Measurements from ENCODE around the gene VAT1.
"Not testable (repeated sequence)": the region's sequence is repeated elsewhere in the genome, so short reads cannot be mapped to it uniquely, and the experiment has no call there.

VAT1 gene

GRCh38 chr17:43006639-43007551 lies 15.3 kb downstream of the VAT1 start, which contains the start of gene IFI35:
IFI35 (plus strand) TSS chr17:43006784; CDS start chr17:43006948, 164 bp downstream.
- DNase-seq (ENCODE audit: low read depth in 2 of 2), result peak; percentile 77 to 79

DNA sequence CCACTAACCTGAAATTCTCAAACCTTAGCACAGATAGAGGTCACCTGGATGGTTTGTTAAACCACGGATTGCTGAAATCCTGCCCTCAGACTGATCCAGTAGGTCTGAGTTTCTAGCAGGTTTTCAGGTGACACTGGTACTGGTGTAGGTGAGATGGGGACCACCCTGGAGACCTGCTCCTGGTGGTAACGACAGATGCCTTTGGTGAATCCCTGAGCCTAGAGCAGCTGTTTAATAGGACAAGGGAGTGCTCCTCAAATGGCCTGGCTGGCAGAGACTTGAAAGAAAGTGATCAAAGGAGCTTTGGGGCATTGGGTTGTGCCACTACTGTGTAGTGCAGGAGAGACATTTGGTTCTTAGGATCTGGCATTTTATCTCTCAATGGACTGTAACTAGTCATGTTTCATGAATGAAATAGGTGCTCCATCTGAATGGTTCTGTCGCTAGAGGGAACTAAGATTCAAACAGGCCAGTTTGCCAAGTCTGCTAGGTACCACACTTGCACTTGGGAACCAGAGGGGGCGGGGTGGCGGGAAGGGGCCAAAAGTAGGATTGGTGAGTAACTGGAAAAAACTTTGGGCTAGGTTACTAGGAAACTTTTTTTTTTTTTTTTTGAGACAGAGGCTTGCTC lies 18.5 kb downstream of the VAT1 start:
- DNase-seq (ENCODE audit: low read depth in 2 of 2), result no peak

DNA sequence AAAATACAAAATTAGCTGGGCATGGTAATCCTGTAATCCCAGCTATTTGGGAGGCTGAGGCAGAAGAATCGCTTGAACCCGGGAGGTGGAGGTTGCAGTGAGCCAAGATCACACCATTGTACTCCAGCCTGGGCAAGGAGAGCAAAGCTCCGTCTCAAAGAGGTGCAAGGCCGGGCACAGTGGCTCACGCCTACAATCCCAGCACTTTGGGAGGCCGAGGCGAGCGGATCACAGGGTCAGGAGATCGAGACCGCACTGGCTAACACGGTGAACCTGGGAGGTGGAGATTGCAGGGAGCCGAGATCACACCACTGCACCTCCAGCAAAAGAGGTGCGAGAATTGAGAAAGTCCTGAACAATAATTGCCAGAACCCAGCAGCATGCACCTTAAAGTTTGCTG lies 21.3 kb downstream of the VAT1 start:
- not testable (repeated sequence) for DNase-seq (ENCODE audit: low read depth in 2 of 2)

DNA sequence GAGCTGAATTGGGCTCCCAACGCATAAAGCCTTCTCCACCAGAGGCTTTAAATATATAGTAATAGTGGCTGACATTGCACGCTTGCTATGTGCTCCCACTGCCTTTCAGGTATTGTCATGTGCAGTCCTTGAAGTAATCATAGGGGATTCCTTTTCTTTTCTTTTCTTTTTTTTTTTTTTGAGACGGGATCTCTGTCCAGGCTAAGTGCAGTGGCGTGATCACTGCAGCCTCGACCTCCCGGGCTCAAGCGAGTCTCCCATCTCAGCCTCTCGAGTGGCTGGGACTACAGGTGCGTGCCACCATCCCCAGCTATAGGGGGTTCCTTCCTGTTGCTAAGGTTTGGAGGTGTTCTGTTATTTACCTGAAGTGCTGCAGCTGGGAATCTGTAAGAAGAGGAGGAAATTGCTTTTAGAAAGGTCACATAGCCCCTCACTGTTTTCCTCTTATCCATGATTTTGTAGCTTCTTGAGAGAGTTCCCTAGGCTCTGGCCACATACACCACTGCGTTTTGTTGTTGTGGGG lies 23.1 kb downstream of the VAT1 start:
- no peak for DNase-seq (ENCODE audit: low read depth in 2 of 2)

DNA sequence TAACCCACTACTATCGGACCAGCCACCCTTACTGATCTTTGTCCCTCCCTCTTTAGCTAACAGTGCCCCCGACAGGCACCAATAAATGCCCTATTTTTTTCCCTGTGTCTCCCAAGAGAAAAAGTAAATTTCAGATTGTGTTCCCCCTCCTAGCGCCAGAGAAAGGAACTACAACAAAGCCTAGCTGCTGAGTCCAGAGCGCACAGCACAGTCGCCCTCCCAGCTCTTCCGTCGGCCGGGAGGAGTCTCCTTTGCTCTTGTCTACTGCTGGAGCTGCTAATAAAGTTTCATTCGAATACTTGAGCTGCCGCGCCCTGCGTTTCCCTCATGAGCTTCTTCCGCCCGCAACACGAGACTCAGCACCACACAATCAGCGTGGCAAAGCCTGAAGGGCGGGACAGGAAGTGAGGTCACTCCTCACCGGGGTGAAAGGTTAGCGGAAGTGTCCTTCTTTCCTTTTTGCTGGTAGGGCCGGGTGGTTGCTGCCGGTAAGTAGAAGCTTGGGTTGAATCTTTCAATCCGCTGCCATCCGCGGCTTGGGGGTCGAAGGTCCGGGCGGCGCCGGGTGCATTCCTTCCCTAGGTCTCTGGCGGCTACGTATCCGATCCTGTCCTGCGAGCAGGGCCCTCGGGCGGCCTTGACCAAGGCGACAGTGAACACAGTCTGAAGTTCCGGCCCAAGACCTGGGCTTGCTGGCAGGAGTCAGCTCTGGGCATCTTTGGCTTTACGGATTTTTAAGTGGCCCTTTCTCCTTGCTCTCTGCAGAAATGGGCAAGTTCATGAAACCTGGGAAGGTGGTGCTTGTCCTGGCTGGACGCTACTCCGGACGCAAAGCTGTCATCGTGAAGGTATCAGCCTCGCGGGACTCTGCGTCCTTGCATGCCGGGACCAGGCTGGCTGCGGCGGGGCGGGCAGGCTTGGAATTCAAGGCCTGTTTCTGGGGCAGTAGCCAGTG lies 23.9 kb downstream of the VAT1 start, which contains the start of gene RPL27:
Gene RPL27 (plus strand): TSS at position 436 of the 955 bp plus-strand sequence. CDS start 332 bp downstream, at position 768.
- peak; percentile 95 to 96 for DNase-seq (ENCODE audit: low read depth in 2 of 2)

DNA sequence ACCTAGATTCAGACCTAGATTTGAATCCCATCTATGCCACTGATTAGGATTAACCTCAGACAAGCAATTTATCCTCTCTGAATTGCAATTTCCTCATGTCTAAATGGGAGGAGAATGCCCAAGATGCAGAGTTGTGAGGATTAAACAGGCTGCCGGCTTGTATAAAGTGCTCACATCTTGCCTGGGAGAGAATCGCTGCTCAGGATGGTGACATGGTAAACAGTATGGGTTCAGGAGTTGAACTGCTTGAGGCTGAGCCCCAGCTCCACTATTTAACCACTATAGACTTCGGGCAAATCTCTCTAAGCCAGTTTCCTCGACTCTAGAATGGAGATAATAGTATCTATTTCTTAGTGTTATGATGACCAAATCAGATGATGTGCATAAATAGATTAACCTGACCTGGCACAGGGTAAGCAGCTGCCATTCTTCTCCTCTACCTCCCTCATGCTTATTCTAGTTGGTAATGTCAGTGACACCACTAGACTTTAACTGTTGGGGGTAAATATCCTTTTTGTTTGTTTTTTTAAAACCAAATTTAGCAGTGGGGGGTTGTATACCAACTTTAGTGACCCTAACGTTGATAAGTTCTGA lies 24.7 kb downstream of the VAT1 start:
- DNase-seq (ENCODE audit: low read depth in 2 of 2), result no peak

DNA sequence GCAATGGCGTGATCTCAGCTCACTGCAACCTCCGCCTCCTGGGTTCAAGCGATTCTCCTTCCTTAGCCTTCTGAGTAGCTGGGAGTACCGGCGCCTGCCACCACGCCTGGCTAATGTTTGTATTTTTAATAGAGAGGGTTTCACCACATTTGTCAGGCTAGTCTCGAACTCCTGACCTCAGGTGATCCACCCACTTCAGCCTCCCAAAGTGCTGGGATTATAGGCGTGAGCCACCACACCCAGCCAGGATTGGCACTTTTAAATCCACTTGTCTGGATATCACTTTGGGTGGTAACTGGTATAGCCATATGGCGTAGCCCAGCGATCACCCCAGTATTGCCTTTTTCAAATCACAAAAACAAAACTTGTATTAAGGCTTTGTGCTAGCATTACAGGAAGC lies 28.3 kb downstream of the VAT1 start:
- not testable (repeated sequence) for DNase-seq (ENCODE audit: low read depth in 2 of 2)

- DNase-seq (ENCODE audit: low read depth in 2 of 2), result no peak
Observed at GRCh38 chr17:42992872-42993271, 29.3 kb downstream of the VAT1 start.

DNA sequence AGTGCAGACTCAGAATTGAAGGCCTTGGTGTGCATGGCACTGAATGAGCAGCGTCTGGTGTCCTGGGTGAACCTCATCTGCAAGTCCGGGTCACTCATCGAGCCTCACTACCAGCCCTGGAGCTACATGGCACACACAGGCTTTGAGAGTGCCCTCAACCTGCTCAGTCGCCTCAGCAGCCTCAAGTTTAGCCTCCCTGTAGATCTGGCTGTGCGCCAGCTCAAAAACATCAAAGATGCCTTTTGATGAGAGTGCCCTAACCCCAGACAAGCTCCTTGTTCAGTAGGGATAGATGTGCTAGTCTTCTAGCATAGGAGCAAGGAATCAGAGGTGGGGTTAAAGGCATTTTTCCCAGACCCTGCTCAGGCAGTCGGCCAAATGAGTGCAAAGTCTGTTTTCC lies 30.7 kb downstream of the VAT1 start:
- no peak for DNase-seq (ENCODE audit: low read depth in 2 of 2)

DNA sequence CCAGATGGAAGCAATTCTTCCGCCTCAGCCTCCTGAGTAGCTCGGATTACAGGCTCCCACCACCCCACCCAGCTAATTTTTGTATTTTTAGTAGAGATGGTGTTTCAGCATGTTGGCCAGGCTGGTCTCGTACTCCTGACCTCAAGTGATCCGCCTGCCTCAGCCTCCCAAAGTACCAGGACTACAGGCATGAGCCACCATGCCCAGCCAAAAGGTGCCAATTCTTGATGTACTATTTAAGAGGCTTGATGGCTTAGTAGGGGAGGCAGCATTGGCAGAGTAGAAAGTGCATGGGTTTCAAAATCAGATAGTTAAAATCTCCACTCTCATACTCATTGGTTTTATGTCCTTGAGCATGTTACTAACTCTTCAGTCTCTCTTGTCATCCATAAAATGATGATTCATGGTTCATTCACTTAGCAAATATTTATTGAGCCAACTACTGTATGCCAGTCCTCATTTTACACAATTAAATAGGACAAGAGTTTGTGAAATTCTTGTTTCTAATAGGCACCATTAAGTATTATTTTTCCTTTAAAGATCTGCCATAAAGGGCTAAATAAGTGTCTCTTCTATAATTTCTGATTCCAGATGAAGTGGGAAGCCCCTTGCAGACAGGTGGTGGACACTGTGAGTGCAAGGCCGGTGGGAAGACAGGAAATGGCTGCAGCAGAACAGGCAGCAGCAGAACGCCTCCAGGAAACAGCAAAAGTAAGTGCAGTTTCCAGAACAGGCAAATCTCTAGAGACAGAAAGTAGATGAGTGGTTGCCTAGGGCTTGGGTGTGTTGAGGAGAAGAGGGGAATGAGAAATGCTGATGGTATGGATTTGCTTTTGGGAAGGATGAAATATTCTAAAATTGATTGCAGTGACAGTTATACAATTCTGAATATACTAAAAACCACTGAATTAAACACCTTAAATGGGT lies 32.2 kb downstream of the VAT1 start:
- DNase-seq (ENCODE audit: low read depth in 2 of 2), result no peak

DNA sequence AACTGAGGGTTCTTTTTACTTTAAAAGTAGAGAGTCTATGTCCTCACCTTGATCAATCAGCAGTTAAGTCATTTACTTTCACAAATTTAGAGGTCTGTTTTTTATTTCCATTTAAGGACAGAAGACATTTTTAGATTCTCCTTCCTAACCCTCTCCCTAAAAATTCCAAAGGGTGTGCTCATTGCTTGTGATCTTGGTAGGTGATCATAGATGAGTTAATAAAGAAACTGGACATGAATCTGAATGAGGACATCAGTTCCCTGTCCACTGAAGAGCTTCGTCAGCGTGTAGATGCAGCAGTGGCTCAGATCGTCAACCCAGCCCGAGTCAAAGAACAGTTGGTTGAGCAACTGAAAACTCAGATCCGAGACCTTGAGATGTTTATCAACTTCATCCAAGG lies 33.0 kb downstream of the VAT1 start:
- DNase-seq (ENCODE audit: low read depth in 2 of 2), result no peak

- no peak for DNase-seq (ENCODE audit: low read depth in 2 of 2)
Observed at GRCh38 chr17:42985225-42985624, 37.0 kb downstream of the VAT1 start.

GRCh38 chr17:42982266-42982665 lies 39.9 kb downstream of the VAT1 start:
- DNase-seq (ENCODE audit: low read depth in 2 of 2), result no peak

DNA sequence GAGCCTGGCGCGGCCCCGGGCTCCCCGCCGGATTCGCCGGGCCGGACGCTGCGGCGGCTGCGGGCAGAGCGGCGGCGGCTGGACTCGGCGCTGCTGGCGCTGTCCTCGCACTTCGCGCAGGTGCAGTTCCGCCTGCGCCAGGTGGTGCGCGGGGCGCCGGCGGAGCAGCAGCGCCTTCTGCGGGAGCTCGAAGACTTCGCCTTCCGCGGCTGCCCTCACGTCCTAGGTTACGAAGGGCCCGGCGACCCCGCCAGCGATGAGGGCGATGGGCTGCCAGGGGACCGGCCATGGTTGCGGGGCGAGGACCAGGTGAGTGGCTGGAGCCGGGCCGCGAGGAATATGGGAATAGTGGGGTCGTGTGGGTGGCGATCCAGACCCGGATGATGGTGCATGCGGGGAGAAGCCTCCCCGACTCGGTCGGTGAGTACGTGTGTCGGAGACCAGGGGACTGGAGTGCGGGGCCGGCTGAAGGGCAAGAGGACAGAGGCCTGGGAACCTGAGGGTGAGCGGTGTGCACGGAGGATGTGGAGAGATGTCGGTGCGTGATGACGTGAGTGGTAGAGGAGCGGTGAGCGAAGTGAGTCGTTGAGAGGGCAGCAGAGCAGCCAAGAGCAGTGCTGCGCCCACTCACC lies 41.3 kb downstream of the VAT1 start:
- peak; percentile 28 to 68 for DNase-seq (ENCODE audit: low read depth in 2 of 2)

GRCh38 chr17:42980274-42980765 lies 41.9 kb downstream of the VAT1 start, which contains the start of gene RUNDC1:
RUNDC1 (plus strand) TSS chr17:42980565; CDS start chr17:42980577, 12 bp downstream.
- peak; percentile 80 to 89 for DNase-seq (ENCODE audit: low read depth in 2 of 2)

GRCh38 chr17:42979511-42980273 lies 42.5 kb downstream of the VAT1 start, which contains the start of gene PTGES3L:
PTGES3L (minus strand) TSS chr17:42980080; CDS start chr17:42980053, 27 bp downstream.
- no peak for DNase-seq (ENCODE audit: low read depth in 2 of 2)

DNA sequence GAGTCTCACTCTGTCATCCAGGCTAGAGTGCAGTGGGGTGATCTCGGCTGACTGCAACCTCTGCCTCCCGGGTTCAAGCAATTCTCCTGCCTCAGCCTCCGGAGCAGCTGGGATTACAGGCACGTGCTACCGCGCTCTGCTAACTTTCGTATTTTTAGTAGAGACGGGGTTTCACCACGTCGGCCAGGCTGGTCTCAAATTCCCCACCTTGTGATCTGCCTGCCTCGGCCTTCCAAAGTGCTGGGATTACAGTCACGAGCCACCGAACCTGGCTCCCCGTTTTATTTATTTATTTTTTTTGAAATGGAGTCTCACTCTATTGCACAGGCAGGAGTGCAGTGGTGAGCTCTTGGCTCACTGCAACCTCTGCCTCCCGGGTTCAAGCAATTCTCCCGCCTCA lies 46.5 kb downstream of the VAT1 start:
- DNase-seq (ENCODE audit: low read depth in 2 of 2), result not testable (repeated sequence)

- no peak for DNase-seq (ENCODE audit: low read depth in 2 of 2)
Observed at GRCh38 chr17:42975265-42975664, 46.9 kb downstream of the VAT1 start.
